Posterior cingulate gyrus (tissue), 11 donors: ENCODE data around the gene AKAP11.
"Not testable (repeated sequence)": the region's sequence is repeated elsewhere in the genome, so short reads cannot be mapped to it uniquely, and the experiment has no call there.

Experiments used
- DNase-seq, 10 donors: peaks; one replicate each; pipeline versions ENCODE4 v3.0.0 to v3.0.0-alpha.2; 2020 to 2021; ENCODE audit warnings: mixed read lengths in 3 of 10
- intact Hi-C: fragments of 100-400 bp; cut with DNase I; formaldehyde crosslinking; loops from one replicate; pipeline ENCODE4 v1.15.1; 2023

Gene AKAP11, protein sequence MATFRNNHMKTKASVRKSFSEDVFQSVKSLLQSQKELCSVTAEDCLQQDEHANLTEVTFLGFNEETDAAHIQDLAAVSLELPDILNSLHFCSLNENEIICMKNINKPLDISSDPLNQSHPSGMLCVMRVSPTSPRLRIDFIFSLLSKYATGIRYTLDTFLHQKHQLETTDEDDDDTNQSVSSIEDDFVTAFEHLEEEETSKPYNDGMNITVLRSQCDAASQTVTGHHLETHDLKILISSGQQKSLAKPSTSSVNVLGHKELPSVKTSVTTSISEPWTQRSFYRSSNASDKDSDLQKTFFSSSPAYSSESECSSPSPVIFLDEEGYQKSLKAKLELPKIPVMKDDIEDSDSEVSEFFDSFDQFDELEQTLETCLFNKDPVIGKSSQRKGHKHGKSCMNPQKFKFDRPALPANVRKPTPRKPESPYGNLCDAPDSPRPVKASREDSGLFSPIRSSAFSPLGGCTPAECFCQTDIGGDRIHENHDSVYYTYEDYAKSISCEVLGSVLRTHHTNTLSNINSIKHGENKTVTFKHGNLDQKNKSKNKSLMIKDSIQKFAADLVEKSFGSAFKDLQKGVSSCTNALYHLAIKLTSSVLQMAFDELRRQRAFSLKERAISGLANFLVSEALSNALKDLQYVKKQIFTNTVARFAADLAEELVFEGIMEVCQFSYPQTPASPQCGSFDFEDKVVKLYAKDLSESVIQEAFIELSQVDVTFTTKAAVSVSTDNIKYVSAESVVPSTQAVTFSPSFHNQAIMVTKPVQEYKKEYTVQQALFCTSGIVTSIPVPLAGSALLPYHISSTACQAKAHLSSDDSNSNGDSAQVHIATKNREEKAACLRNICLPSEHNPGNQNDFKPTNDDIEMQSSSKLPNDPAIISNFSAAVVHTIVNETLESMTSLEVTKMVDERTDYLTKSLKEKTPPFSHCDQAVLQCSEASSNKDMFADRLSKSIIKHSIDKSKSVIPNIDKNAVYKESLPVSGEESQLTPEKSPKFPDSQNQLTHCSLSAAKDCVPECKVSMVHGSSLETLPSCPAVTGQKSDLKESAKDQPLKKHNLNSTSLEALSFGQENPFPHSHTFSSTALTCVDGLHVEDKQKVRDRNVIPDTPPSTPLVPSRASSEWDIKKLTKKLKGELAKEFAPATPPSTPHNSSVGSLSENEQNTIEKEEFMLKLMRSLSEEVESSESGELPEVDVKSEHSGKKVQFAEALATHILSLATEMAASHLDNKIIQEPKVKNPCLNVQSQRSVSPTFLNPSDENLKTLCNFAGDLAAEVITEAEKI (N-terminal part only)

DNA sequence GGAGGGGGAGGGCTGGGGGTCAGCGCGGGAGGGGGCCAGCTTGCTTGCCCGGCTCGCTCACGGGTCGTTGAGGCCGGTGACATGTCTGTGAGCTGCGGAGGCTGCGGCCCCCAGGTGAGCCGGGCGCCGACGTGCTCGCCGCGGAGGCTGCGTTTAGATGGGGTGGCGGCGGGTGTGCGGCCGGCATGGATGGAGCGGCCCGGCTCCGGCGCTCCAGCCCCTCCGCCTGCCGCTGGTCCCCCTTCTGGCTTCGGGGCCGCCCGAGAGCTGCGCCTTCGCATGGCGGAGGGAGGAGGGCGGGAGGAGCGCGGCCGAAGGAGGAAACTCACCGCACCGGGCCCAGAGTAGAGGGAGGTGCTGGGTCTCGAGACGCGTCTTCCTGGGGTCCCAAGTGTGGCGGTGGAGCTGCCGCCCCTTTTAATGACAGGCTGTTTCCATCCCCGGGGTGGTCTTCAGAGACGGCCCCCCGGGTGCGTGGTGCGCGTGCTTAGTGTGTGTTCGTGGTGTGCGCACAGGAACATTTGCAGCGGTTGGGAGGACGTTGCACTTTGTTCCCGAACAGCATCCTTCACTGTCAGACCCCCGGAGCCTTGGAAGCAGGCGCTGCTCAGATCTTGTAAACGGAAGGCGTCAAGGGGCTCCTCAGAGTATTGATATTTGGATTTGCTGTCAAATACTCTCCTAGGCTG, at the start of gene AKAP11:
Gene AKAP11, plus strand, starts transcription at position 38 of the 689 bp plus-strand sequence. CDS start 14,197 bp downstream, outside the sequence.
- intact Hi-C loops: loop anchor here (10.0 kb wide), 1 partner anchor 227 kb away; the partner anchor contains the start of gene DGKH
- peak; percentile 7 to 89 (median 30) for DNase-seq

DNA sequence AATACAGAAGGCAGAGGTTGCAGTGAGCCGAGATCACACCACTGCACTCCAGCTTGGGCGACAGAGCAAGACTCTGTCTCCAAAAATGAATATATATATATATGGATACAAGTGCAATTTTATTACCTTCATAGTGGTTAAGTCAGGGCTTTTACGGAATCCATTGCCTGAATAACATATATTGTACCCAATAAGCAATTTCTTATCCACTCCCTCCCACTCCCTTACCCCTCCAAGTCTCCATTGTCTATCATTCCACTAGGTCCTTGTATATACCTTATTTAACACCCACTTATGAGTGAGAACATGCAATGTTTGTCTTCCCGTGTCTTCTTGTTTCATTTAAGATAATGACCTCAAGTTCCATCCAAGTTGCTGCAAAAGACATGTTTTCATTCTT, 48.3 kb upstream of the AKAP11 start:
- intact Hi-C loops: no loop called here
- no peak for DNase-seq

DNA sequence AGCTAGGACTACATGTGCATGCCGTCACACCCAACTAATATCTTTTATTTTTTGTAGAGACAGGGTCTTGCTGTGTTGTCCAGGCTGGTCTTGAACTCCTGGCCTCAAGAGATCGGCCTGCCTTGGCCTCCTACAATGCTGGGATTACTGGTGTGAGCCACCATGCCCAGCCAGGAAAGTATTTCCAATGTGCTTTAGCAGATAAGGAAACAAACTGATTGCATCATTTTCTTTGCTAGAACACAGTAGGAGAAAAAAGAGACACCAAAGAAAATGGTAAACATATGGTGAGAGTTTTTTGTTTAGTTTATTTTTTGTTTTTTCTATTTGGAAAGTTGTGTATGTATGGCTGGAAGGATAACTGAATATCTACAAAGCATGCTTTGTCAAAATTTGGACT, 46.9 kb upstream of the AKAP11 start:
- no peak for DNase-seq
- intact Hi-C loops: no loop called here

DNA sequence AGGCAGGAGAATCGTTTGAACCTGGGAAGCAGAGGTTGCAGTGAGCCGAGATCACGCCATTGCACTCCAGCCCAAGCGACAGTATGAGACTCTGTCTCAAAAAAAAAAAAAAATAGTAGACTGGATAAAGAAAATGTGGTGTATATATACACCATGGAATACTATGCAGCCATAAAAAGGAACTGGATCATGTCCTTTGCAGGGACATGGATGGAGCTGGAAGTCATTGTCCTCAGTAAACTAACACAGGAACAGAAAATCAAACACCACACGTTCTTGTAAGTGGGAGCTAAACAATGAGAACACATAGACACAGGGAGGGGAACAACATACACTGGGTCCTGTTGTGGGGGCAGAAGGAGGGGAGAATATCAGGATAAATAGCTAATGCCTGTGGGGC, 45.2 kb upstream of the AKAP11 start:
- intact Hi-C loops, DNase-seq: not testable (repeated sequence)

DNA sequence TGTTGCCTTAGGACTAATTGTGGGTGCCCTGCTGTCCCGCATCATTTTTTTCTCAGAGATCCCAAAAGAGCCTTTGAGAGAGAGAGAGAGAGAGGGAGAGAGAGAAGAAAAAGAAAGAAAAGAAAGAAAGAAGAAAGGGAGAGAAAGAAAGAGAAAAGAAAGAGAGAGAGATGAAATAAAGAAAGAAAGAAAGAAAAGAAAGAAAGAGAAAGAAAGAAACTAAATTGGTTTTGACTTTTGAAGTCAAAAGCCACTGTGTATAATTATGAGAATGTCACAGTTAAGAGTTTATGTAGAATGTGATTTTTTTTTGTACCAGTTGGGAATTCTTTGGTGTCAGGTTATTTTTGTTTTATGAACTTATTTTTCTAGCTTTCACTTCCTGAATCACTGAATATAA, 43.4 kb upstream of the AKAP11 start:
- no peak for DNase-seq
- intact Hi-C loops: no loop called here

DNA sequence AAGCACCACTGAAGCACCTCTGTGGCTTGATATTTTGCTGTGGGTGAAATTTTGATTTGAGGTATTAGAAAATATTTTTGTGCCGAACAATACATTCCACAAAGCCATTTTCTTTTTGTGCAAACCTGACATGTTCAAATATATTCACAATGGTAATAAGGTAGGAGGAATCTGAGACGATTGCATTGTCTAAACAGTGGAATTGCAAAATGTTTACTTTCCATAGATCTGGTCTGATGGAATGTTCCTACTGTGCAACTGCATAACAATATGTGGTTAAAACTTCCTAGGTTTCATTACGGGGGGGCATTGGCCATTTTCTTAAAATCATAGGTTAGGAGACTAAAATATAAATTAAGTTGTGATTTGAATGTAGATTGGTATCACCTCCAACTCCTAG, 42.7 kb upstream of the AKAP11 start:
- DNase-seq: no peak
- intact Hi-C loops: no loop called here

DNA sequence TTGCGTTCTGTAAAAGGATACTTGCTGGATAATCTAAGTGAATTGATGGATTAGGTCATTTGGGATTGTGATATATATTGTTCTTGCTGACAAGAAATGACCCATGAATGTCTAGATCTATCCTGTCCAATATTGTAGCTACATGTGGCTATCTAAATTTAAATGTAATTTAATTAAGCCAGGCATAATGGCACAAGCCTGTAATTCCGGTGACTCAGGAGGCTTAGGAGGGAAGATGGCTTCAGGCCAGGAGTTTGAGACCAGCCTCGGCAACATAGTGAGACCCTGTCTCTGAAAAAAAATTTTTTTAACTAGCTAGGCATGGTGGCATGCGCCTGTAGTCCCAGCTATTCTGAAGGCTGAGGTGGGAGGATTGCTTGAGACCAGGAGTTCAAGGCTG, 39.3 kb upstream of the AKAP11 start:
- intact Hi-C loops: no loop called here

DNA sequence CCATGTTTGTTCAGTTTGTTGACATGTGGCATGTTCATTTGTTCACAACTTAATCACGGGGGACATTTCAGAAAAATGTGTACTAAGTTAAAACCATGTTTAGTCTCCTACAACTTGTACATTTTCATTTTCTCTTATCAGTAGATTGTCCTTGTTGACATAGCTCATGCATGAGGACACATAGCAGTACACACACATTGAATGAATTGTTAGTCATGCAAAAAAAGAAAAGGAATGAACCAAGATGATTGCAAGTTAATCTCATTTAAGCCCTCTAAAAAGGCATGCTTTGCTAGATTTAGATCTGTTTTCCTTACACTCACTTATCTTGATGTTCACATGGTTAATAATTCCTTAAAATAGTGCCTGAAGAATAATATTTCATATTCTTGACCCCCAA, 38.2 kb upstream of the AKAP11 start:
- DNase-seq: no peak
- intact Hi-C loops: no loop called here

More for the DNA sequence above, 39.3 kb upstream of the AKAP11 start:
- DNase-seq: no peak

DNA sequence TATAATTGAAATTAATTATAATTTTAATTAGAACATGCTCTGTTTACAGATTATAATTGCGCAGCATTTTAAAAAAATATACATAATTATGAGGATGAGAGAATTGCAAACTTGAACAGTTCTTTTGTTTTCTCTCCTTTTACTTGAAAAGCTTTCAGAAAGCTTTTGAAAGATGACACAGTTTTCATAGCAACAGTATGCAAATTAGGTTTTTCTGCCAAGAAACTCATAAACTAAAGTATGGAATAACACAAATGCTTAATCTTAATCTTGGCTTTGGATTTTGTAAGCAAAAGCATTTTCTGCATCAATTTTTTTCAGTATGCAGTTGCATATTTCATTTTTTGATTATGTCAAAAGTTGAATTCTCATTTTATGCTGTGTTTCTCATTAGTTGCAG, 32.8 kb upstream of the AKAP11 start:
- intact Hi-C loops: no loop called here
- DNase-seq: no peak

DNA sequence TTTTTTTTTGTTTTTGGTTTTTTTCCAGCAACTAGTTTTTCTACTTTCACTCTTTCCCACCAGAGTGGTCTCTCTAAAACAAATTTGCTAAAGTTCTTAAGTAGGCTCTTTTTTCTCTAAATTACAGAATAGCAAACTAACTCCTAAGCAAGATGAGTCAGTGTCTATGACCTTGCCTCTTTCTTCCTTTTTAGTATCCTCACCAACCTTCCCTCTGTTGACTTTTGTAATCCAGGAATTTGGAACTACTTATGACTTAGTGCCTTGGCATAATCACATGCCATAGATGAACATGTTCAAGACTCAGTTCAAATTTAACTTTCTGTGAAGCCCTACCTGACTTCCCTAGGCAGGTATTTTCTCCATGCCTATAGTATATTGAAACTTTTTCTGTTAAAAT, 32.3 kb upstream of the AKAP11 start:
- intact Hi-C loops: no loop called here
- no peak for DNase-seq

DNA sequence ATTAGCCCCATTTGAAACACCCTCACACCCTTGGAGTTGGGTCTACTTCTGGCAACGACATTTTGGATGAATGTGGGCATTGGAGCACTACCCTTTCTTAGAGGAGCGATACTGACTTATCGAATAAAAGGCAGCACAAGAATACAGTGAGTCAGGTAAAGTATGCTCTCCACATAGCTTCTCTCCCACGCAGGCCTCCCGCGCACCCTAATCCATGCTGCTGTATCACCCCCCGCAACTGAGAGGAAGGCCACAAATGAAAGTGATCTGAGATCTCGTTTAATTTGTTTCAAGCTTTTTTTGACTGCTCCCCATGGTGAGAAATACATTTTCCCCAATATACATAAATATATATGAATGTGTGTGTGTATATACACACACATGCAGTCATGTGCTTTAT, 25.4 kb upstream of the AKAP11 start:
- no peak for DNase-seq
- intact Hi-C loops: no loop called here

DNA sequence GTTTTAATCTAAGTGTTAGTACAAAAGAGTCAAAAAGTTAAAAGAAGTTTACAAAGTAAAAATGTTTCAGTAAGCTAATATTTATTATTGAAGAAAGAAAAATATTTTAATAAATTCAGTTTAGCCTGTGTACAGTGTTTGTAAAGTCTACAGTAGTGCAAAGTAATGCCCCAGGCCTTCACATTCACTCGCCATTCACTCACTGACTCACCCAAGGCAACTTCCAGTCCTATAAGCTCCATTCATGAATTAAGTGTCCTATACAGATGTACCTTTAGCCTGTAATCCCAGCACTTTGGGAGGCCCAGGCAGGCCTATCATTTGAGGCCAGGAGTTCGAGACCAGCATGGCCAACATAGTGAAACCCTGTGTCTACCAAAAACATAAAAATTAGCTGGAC, 24.1 kb upstream of the AKAP11 start:
- no peak for DNase-seq
- intact Hi-C loops: no loop called here

DNA sequence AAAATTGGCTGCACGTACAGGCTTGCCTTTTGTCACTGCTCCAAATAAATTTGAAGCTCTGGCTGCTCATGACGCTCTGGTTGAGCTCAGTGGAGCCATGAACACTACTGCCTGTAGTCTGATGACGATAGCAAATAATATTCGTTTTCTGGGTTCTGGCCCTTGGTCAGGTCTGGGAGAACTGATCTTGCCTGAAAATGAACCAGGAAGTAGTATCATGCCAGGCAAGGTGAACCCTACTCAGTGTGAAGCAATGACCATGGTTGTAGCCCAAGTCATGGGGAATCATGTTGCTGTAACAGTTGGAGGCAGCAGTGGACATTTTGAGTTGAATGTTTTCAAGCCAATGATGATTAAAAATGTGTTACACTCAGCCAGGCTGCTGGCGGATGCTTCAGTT, 16.1 kb upstream of the AKAP11 start:
- intact Hi-C loops: no loop called here
- DNase-seq: no peak

DNA sequence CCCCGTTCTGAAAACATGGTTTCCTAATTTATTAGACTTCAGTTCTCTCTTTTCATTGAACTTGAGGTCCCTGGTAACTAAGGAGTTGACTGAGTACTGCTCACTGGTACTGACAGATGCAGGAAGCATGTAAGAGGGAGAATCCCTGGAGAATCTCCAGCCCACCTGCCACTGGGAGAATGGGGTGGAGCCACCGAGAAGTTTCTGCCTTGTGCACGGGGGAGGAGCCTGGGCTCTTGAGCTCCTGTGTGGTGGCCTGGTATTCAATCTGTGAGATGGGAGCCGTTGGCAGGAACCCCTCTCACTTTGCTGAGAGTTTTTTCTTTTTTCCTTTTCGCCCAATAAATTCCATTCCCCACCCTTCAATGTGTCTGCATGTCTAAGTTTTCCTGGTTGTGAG, 13.2 kb upstream of the AKAP11 start:
- intact Hi-C loops: no loop called here
- no peak for DNase-seq

DNA sequence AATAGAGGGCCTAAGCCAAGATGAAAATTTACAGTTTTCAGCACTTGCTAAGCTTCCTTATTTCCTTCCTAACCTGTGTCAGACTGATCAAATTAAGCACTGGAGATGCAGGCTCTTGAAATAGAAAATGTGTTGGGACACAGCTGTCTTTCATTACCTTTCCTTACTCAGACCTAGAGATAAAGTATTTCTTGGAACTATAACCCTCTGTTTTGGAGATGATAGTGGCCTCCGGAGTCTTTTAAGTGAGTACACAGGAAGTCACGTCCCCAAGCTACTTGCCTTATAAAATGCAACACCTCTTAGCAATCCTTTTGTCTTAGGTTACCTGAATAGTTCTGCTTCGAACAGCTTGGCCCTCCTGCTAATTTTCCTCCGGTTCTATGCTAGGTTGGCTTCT, 12.4 kb upstream of the AKAP11 start:
- intact Hi-C loops: no loop called here
- no peak for DNase-seq

DNA sequence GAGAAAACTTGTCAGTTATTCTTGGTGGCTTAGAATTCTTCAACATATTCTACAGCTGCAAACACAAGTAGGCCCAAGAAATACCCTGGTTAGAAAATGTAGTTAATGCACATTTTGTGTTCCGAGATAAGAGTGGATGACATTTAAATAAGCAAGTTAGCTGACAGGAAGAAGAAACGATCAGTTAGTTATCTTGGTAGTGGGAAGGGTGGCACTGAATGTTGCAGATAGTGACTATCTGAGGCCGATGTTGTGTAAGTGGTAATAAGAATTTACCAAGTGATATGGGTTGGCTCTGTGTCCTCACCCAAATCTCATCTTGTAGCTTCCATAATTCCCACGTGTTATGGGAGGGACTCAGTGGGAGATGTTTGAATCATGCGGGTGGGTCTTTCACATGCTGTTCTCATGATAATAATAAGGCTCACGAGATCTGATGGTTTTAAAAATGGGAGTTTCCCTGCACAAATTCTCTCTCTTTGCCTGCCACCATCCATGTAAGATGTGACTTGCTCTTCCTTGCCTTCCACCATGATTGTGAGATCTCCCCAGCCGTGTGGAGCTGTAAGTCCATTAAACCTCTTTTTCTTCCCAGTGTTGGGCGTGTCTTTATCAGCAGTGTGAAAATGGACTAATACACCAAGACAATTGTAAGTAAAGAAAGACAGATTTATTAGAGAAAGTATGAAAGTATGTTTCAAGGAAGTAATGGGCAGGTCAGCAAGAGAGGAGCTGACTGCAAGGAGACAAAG, 10.9 kb upstream of the AKAP11 start:
- intact Hi-C loops: no loop called here
- no peak for DNase-seq

DNA sequence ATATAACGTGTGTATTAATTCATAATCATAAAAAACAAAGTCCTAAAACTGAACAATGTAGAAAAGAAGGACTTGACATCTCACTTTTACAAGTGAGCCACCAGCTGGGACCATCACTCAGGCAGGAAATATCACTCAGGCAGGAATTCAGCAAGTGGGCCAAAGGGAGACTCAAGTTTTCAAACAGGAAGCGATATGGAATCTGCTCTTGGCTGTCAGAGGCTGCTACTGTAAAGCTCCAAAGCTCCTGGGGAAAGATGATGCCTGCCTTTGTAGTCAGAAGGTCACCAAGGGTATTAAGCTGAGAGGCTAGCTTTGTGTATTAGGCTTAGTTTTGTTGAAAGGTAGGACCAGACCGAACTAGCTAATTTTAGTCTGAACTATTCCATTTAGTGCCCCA, 5.5 kb upstream of the AKAP11 start:
- no peak for DNase-seq
- intact Hi-C loops: no loop called here

DNA sequence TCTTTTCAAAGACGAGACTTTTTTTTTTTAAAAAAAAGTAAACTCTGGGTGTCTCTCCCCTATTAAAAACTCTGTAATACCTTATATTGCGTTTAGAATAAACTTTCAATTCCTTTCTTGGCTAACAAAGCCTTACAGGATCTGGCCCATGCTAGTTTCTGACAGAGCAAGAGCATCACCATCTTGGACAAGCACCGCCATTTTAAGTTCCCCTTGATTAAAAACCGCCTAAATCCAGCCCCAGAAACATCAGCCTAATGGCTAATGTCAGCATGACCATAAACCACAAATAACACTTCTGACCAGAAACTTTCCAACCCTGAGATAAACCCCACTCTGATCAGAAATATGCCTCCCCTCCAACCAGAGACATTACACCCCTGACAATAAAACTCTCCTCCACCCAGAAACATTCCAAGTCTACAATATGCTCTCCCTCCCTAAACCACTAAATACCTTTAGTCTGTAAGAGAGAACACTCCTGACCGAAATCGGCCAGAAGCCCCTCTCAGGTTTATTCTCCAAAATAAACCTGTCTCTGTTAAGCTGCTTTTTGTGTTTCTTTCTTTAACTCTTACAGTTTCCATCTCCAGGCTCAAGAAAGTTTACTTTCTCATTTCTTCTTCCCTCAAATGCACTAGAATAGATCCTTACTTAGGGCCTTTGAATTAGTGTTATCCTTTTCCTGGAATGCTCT, 1.6 kb upstream of the AKAP11 start:
- DNase-seq: no peak
- intact Hi-C loops: loop anchor here (10.0 kb wide), 1 partner anchor 226 kb away; the partner anchor contains the start of gene DGKH

DNA sequence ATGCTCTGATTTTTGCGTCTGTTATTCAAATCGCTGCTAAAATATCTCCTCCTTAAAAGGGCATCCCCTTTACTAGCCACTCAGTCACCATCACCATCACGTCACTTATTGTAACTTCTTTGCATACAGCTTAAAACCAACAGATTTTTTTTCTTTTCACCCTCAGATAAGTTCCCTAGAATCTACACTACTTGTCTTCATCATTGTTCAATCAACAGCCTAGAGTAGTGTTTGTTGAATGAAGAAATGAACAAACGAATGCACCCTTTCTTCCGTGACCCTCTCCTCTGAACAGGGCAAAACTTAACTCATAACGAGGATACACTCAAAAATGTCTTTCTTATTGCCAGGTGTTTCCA, 1.1 kb upstream of the AKAP11 start:
- intact Hi-C loops: loop anchor here (10.0 kb wide), 1 partner anchor 226 kb away; the partner anchor contains the start of gene DGKH
- DNase-seq: no peak
